ENCODE data around the gene PSIP1.
"Not testable (repeated sequence)": the region's sequence is repeated elsewhere in the genome, so short reads cannot be mapped to it uniquely, and the experiment has no call there.

Gene PSIP1

DNA sequence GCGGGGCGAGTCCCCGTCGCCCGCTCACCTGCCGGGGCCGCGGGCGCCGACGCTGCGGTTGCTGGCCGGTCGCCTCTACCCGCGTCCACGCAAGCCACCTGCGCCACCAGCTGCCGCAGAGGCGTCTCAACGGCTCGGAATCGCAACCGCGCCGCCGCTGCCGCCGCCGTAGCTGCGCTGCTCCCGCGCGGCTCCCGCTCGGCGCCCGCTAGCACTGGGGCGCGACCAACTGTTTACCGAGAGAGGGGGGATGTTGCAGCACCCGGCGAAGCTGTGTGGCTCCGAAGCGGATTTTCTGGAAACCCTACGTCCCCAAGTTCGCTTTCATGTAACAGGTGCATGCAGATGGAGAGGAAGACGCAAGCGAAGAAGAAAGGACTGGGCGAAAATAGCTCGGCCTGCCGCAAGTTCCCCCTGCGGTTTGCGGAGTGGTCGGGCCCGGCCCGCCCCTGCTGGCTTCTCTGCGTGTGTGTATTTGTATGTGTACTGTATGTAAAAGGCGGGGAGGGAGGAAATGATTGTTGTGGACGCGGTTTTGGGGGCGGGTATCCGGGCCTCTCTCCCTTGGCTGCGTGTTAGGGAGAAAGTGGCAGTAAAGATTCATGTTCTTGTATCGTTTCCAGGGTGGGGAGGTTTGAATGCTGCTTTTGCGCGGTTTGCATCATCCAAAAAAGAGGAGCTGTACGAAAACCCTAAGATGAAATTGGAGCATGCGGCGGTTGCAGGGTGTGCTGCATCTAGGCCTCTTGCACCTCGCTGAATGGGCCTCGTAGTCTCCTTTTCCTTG, at the start of gene PSIP1:
PSIP1 (minus strand) TSS at position 182 of the 787 bp plus-strand sequence. CDS start 782 bp downstream, outside the sequence.
- peak; percentile 34 for DNase-seq

DNA sequence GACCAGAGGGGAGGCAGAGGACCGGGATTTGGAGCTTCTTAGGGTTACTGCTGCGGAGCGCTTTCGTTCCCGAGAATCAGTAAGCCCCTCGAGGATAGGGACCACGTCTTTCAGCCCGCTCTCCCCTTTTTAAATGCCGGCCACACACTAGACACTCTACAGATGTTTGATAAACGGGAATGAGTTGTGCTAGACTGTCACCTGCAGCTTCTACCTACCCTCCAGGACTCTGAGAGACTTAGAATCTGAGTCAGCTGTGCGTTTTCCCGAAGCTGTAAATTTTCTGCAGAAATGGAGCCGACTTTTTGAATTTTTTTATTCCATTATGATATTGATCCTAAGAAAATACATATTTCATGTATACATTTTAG, 42.7 kb upstream of the PSIP1 start:
- no peak for DNase-seq

DNA sequence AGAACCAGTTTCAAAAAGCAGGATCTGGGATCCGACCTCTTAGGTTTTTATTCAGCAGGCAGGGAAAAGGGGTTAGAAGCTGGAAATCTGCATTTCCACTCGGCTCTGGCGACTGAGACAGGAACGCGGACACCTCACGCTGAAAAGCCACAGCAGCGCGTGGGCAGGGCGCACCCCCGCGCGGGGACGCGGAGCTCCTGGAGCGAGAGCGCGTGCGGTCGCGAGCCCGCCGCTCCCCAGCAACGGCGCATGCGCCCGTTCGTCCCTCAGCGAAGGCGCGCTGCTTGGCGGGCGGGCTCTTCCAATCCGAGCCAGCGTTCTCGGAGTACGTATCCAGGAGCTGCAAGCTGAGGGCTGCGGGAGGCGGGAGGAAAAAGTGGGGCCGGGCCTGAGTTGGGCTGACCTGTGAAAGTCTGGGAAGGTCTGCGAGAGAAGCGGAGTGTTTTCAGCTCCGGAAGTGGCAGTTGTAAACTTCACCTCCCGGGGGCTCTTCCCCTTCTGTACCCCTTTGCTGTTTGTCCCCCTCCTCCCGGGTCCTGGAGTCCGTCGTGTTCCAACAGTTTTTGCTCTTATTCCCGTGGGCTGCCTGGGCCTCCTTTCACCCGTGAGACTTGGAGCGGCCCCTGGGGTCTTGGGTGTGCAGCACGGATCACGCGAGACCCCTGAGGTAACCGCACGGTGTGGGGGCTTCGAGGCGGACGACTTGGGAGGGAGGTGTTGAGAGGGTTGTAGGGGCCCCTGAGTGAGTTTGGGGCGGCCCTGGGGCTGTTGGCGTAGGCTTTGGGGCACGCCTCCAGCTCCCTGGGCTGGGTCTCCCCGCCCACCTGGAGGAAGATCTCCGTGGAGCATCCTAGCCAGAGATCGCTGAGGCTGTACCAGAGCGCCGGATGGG, 42.1 kb upstream of the PSIP1 start, which contains the start of gene CCDC171:
CCDC171 (plus strand) TSS at position 408 of the 892 bp plus-strand sequence. CDS start 11,046 bp downstream, outside the sequence.
- DNase-seq, result peak; percentile 59

DNA sequence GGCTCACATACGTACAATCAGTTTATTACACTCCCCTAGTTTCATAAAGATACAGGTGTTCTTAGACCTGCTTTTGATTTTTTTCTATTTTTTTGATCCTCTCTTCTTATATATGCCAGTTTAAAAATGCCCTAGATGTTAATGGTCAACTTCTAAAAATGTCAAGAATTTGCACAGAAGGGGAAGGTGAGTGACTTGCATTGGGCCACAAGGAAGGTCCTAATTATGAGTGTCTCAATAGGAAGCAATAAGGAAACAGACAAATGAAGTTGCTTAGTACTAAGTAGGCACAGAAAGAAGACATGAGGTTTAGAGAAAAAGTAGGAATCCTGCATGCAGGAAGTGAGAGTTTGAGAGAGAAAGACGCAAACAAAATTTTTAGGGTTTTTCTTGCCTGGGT, 38.8 kb upstream of the PSIP1 start:
- no peak for DNase-seq

DNA sequence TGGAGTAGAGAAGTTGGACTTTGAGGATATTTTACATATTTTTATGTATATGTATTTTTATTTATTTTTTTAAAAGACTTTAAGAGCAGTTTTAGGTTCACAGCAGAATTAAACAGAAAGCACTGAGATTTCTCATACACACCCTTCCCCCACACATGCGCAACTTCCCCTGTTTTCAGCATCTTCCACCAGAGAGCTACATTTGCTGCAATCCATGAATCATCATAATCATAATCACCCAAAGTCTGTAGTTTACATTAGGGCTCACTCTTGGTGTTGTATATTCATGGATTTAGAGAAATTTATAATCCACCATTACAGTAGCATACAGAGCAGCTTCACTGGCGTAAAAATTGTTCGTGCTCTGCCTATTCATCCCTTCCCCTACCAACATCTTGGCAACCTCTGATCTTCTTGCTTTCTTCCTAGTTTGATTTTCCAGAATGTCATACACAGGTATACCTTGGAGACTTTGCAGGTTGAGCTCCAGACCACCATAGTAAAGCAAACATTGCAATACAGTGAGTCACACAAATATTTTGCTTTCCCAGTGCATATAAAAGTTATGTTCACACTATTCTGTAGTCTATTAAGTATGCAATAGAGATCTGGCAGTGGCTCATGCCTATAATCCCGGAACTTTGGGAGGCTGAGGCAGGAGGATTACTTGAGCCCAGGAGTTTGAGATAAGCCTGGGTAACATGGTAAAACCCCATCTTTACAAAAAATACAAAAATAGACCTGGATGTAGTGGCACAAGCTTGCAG, 32.5 kb upstream of the PSIP1 start:
- no peak for DNase-seq

DNA sequence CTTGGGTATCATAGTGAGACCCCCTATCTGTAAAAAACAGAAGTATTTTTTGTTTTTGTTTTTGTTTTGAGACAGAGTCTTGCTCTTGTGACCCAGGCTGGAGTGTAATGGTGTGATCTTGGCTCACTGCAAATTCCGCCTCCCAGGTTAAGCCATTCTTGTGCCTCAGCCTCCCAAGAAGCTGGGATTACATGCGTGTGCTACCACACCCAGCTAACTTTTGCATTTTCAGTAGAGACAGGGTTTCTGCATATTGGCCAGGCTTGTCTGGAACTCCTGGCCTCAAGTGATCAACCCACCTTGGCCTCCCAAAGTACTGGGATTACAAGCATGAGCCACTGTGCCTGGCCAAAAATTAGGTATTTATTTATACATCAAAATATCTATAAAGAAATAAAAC, 31.9 kb upstream of the PSIP1 start:
- no peak for DNase-seq

DNA sequence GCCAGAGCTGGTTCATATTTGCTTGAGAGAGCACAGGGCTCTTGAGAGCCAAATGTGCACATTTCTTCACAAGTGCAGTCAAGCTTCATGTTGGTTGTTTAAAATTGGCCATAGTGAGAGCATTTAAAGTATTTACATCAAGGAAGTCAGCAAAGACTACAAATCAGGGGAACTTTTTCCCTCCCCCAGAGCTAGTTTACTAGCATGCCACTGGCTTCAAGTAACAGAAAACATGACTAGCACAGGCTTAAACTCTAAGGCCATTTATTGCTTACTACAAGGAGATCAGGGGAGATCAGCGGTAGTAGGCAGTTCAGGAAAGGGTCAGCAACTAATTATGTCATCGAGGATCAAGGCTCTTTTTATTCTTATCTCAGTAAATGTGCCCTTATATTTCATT, 31.1 kb upstream of the PSIP1 start:
- DNase-seq, result no peak

DNA sequence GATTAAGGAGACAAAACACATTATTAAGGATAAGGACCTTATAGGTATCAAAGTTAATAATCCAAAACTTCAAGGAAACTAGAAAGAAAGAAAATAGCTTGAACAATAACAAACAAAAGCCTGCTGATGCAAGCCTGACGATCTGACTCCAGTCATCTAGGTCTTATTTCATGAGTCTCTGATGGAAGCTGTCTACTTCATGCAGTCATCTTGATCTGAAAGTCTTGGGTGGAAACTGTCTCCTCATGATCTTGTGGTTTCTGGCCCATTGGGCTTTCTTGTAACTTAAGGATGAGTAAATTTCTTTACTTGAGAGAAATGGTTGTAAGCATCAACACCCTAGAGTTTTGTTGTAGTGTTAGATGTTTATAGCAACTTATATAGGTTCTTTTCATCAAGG, 20.6 kb upstream of the PSIP1 start:
- DNase-seq, result no peak

DNA sequence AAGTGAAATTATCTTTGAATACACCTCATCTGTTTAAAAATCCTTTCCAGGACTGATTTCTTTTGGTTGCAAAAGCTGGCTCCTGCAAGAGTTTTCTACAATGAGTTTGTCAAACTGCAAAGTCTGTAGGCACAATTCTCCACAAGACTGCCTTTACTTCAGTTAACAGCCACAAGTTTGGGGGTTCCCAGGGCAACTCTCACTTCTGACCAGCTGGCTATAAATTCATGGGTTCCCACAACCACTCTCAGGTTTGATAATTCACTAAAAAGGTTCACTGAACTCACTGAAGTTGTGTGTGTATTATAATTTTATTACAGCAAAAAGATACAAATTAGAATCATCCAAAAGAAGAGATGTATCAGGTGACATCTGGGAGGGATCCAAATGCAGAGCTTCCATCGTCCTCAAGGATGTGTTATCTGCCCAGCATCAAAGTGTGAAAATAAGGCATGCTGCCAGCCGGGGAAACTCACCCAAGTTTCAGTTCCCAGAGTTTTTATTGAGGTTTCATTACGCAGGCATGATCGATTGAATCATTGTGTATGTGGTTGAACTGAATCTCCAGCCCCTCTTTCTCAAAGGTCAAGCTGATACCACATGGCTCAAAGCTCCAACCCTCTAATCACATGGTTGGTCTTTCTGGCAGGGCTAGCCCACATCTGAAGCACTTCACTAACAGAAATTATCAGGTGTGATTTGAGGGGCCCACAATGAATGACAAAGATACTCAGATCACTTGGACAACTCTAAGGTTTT, 19.0 kb upstream of the PSIP1 start:
- no peak for DNase-seq

DNA sequence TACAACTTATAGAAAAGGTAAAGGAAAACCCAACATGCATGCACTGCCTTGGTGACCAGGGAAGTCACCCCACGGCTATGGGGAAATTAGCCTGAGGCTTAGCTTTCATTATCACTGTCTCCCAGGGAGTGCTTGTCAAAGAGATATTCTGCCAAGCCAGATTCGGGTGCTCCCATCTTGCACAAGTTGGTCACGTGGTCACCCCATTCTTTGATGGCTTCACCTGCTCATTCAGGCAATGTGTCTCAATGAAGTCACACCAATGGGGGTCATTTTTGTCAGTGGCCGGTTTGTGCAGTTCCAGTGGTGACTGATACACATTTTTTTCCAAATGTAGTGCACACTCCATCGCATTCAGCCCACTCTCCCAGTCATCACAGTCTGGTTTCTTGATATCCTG, 16.3 kb upstream of the PSIP1 start:
- not testable (repeated sequence) for DNase-seq

DNA sequence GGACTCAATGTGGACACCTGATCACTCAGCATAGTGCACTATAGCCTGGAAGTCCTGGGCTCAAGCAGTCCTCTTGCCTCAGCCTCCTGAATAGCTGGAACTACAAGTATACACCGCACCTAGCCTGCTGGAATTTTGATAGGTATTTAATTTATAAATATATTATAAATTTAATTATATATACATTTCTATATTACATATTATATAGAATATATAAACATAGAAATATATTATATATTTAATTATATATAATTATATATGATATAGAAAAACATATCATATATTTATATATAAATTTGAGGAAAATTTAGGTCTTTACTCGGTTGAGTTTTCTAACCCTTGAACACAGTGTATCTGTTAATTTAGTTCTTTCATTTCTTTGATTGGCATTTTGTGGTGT, 15.2 kb upstream of the PSIP1 start:
- DNase-seq, result no peak

DNA sequence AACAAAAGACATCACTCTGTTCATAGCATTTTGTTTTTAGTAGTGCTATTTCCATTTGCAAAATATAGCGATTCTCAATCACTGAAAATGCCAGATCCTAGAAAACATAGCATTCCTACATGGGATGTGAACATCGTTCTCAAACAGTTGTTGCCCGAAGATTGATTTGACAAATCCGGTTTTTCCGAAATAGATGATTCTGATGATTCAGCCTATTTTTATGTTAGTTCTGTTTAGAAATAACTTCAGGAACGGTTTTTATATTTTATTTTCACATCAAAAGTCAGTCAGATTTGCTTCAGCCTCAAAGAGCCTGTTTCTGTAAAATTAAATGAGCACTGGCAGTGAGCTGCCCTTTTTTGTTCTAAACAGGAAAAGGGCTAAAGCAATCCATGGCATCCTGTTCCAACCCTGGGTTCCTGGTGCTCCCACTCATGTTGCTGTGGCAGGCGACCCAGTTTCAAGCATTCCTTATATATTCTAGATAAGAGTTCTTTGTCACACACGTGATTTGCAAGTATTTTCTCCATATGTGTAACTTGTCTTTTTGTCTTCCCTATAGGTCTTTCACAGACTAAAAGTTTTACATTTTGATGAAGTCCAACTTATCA, 14.2 kb upstream of the PSIP1 start:
- no peak for DNase-seq

DNA sequence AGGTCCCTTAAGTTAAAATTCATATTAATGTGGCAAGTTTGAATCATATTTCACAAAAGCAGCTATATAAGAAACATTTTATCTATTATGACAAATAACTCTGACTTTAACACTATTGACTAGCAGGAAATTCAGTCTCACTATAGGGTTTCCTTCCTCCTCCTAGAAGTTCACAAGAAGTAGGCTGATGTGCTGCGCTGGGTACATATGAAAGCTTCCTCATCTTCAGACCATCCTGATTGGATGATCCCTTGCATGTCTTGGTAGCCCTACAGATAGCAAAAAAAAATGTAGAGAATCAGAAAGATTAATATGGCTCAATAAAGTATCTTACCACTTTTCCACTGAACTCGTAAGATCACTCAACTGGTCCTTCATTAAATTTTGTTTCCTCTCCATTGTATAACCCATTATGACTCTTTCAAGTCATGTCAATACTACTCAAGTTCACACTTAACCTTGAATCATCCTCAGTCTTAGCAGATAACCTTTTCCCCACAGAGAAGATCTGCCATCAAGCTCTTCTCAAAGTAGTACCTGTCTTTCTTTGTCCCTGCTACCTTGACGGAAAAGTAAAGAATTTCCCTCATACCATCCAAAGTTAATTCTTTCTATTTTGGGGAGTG, 11.5 kb upstream of the PSIP1 start:
- no peak for DNase-seq

DNA sequence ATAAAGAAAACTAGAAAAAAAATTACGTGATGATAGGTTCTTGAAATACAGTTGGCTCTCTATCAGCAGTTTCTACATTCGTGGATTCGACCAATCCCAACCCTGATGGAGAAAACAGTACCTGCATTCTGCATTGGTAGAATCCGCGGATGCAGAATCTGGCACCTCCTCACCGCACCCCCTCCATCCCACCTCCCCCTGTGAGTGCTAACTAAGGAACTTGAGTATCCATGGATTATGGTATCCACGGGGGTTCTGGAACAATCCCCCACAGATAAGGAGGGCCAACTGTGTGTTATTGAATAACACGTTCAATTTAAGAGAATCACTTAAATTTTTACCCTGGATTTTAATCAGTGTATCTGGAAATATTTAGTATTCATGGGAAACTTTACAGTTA, 10.5 kb upstream of the PSIP1 start:
- DNase-seq, result no peak

DNA sequence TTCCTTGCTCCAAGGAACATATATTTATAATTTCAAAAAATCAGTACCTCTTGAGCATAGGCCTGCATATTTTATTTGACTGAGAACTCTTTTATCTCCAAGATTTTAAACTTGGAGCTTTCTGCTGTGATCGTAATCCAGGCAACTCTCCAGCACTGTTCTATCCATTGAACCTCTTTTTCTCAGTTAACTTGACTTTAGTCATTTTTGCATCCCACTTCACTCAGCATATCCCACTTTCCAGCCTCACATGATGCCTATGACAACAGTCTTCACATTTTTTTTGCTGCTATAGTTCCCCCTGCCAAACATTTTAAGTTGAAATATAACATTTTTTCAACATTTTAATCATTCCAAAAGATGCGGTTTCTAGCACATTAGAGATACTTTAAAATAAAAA, 9.1 kb upstream of the PSIP1 start:
- DNase-seq, result no peak

DNA sequence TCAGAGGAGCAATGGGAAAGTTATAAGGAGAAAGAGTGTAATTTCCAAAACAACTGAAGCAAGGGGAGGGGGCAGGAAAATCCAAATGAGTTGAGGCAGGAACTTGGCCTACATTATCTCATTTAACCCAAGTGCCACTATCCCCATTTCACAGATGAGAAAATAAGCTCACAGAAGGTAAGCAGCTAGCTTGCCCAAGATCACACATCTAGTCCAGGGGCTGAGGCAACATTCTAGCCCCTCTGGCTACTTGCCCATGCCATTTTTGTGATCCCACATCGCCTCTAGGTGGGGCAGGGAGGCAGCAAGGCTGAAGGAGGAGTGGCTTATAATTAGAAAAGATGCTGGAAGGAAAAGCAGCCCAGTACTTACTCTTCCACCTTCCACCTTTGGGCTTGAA, 2.6 kb upstream of the PSIP1 start:
- no peak for DNase-seq

DNA sequence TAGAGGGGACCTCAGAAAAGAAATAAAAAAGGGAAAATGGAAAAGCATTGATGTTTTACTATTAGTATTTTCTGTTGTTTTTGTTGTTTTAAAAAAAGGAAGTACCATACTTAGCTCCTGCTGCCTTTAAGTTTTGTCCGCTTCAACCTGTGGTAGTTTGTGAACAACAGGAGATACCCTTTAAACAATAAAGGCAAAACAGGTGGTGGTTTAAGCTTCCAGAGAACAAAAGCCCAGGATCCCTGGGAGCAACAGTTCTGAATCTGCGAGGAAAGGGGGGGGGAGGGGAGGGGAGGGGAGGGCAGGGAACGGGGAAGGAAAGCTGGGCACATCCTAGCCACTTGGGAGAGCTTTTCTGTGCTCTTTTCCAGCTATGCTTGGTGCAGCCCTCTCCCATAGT, 2.1 kb upstream of the PSIP1 start:
- no peak for DNase-seq

DNA sequence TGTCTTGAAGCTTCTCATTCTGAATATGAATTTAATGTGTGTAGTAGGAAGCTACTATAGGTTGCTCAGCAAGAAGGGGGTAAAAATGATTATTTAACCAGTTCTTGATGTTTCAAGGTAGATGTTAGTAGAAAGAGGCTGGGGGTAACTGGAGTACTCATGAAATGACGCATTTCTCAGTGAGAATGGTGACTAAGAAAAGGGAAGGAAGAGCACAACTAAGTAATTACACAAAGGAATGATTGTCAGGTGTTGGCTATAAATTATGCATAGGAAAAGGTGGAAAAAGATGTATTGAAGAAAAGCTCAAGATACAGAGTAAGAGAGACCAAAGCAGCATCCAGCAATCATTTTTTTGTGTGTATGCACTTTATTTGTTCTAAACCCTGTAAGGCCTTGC, 1.4 kb upstream of the PSIP1 start:
- DNase-seq, result no peak

DNA sequence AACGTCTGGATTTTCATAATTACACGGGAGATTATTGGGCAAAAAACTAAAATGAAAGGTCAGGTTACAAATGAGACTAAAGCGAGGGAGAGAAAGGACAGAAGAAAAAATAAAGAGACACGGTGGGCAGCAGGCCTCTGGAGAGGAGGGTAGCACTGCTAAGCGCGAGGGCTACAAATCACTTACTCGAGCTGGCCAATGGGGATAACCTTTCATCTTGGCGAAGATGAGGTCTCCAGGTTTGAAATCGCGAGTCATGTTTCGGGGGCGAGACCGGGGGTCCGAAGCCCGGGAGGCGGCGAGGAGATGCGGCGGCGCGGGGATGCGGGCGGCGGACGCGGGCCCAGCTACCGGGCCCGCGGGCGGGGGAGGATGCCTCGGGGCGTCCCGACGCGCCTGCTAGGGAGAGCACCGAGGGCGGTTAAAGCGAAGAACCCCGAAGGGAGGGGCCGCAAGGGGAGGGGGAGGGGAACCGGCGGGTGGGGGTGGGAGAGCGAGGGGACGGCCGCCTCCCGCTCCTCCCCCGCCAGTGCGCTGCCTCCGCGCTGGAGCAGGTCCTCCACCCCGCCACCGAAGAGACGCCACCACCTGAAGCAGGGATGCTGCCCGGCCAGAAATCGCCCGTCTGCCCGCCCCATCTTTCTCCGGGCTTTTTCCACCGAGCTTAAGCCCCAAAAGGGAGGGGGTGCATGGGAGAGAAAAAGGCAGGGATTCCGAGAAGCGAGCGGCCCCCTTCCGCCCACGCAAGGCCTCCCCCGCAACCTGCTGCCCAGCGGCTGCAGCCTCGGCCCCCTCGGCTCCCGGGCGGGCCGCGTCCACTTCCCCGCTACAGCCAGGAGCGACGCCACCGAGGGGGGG, 610 bp downstream of the PSIP1 start:
- no peak for DNase-seq

DNA sequence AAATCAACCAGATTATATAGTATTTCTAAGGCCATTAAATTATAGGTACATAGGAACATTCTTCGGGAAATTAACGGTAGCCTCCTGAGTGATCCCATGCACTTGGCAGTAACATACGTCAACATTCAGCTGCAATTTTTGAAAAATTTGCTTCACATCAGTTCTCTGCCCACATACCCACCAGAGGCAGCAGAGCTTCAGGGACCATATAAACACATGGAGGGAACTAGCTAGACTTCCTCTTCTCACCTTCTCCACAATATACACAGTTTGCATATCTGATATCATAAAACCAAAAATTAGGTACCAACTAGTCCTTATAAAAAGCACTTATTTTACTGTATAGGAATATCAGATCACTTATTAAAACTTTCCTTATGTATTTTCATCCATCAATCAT, 4.8 kb downstream of the PSIP1 start:
- DNase-seq, result no peak

DNA sequence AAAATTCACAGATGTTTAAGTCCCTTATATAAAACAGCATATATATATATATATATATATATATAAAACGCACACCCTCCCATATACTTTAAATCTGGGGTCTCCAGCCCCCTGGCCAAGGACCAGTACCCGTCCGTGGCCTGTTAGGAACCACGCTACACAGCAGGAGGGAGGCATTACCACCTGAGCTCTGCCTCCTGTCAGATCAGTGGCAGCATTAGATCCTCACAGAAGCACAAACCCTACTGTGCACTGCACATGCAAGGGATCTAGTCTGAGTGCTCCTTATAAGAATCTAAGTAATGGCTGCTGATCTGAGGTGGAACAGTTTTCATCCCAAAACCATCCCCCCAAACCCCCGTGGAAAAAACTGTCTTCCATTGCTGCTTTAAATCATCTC, 9.0 kb downstream of the PSIP1 start:
- DNase-seq, result no peak
